ENCODE results near the gene BAHCC1.

BAHCC1 gene

GRCh38 chr17:81389585-81389984, 5.7 kb upstream of the BAHCC1 start:
- Mint-ChIP-seq H3K9me3 (no peaks in the 10 kb centered on the region), H3K4me1 (peaks cover 7% of the 10 kb centered on the region), H3K4me3 (peak overlapping the region; percentile 11), H3K36me3 (no peaks in the 10 kb centered on the region), H3K27me3 (peaks cover 35% of the 10 kb centered on the region), H3K27ac (no peak overlapping the region)

GRCh38 chr17:81390029-81390872, 5.0 kb upstream of the BAHCC1 start:
- Mint-ChIP-seq H3K27ac (no peak overlapping the region), H3K27me3 (peaks cover 33% of the 10 kb centered on the region), H3K9me3 (no peaks in the 10 kb centered on the region), H3K4me1 (peaks cover 10% of the 10 kb centered on the region), H3K36me3 (no peaks in the 10 kb centered on the region), H3K4me3 (no peak overlapping the region)

GRCh38 chr17:81390873-81391255, 4.4 kb upstream of the BAHCC1 start:
- Mint-ChIP-seq H3K27ac (no peak overlapping the region), H3K4me3 (no peak overlapping the region), H3K36me3 (no peaks in the 10 kb centered on the region), H3K9me3 (no peaks in the 10 kb centered on the region), H3K27me3 (peaks cover 33% of the 10 kb centered on the region), H3K4me1 (peaks cover 12% of the 10 kb centered on the region)

- H3K9me3 Mint-ChIP-seq, result no peaks in the 10 kb centered on the region
- H3K4me1 Mint-ChIP-seq, result peaks cover 12% of the 10 kb centered on the region
- H3K27ac Mint-ChIP-seq, result no peak overlapping the region
- no peaks in the 10 kb centered on the region for H3K36me3 Mint-ChIP-seq
- H3K4me3 Mint-ChIP-seq, result no peak overlapping the region
- H3K27me3 Mint-ChIP-seq, result peaks cover 30% of the 10 kb centered on the region
Measured at GRCh38 chr17:81391293-81391935, 3.8 kb upstream of the BAHCC1 start.

GRCh38 chr17:81391936-81392908, 3.0 kb upstream of the BAHCC1 start:
- Mint-ChIP-seq H3K4me1 (peaks cover 12% of the 10 kb centered on the region), H3K27ac (no peak overlapping the region), H3K36me3 (no peaks in the 10 kb centered on the region), H3K9me3 (no peaks in the 10 kb centered on the region), H3K4me3 (no peak overlapping the region), H3K27me3 (peaks cover 29% of the 10 kb centered on the region)

- Mint-ChIP-seq H3K4me1 (peaks cover 17% of the 10 kb centered on the region), H3K27ac (no peak overlapping the region), H3K9me3 (no peaks in the 10 kb centered on the region), H3K4me3 (no peak overlapping the region), H3K36me3 (no peaks in the 10 kb centered on the region), H3K27me3 (peaks cover 30% of the 10 kb centered on the region)
Measured at GRCh38 chr17:81392909-81393654, 2.2 kb upstream of the BAHCC1 start.

DNA sequence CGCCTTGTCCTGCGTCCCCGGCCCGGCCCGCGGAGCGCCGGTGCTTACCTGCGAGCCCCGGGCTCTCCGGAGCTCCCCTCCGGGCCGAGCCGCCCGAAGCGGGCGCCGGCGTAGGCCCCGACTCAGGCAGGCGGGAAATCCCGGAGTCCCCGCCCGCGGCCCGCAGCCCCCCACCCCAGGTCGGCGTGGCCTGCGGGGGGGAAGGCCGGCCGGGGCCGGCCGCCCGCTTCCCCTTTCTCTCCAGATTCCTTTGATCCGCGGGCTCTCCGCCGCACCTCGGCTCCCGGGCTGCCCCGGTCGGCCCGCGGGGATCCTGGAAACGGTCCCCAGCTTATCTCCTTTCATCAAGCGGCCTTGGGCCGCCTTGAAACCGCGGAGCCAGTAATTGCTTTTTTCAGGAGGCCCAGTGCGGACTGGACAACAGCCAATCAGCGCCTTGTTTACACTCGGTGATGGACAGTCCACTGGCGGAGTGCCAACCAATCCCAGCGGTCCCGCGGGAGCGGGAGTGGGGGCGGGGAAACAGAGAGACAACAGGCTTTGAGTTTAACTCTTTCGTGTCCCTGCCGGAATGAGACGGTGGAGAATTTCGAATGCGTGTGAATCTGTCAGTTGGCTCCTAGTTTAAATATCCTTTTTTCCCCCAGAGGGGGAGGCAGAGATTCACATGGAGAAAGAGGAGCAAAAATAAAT, 1.4 kb upstream of the BAHCC1 start:
- peaks cover 19% of the 10 kb centered on the region for H3K4me1 Mint-ChIP-seq
- peaks cover 32% of the 10 kb centered on the region for H3K27me3 Mint-ChIP-seq
- H3K4me3 Mint-ChIP-seq, result peak overlapping the region; percentile 33
- H3K27ac Mint-ChIP-seq, result peak overlapping the region; percentile 39
- H3K36me3 Mint-ChIP-seq, result no peaks in the 10 kb centered on the region
- no peaks in the 10 kb centered on the region for H3K9me3 Mint-ChIP-seq

DNA sequence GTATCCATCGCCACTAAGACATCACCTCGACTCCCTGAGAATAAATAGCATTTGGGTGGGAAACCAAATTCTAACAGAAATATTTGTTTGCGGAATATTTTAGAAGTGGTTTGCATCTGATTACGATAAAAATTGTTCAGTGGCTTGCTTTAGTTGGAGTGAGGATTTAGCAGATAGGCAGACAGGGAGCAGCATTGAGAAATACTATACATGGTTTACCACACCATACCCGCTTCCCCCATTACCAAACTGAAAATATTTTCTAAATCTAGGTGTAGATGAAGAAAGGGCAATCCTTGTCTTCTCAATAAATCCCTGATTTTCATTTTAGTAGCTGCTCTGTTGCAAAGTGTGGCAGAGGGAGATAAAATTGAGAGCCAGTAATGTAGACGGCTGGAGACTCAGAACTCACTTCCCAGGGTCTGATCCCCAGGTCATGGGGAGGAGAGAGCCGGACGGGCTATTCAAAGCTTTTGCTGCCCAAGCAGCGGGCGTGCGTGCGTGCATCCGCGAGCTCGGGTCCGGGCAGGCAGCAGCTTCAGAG, 808 bp upstream of the BAHCC1 start:
- H3K27ac Mint-ChIP-seq, result peak overlapping the region; percentile 39

DNA sequence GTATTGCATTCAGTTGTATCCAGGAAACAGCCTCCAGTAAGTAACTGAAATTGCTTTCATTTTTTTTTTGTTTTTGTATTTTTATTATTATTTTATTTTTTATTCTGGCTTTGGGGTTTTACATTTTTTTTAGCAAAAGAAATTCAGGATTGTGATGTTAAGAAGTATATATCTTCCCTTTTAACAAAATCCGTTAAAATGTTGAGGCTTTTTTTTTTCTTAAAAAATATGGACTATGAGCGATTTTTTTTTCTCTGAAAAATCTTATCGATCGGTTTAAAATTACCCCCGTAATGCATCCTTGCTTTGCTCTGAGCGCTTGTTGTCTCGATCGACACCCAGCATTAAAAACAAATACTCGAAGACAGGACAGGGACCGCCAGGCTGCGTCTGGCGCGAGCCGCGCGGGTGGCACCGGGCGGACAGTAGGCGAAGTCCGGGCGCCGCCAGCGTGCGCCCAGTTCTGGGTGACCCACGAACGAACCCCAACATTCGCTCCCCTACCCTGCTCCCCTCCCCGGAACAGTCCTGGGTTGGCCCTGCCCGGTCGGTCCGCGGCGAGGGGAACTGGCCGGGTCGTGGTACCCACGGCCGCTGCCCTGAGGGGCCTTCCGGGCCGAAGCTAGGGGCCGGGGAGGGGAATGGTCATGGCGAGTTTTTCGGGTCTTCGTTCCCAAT, 482 bp downstream of the BAHCC1 start:
- Mint-ChIP-seq H3K4me1 (peaks cover 26% of the 10 kb centered on the region), H3K9me3 (no peaks in the 10 kb centered on the region), H3K27ac (peak overlapping the region; percentile 70), H3K36me3 (no peaks in the 10 kb centered on the region), H3K27me3 (peaks cover 36% of the 10 kb centered on the region), H3K4me3 (no peak overlapping the region)

More for the DNA sequence above, 808 bp upstream of the BAHCC1 start:
- Mint-ChIP-seq H3K4me3 (peak overlapping the region; percentile 33), H3K9me3 (no peaks in the 10 kb centered on the region), H3K27me3 (peaks cover 34% of the 10 kb centered on the region), H3K4me1 (peaks cover 22% of the 10 kb centered on the region), H3K36me3 (no peaks in the 10 kb centered on the region)

DNA sequence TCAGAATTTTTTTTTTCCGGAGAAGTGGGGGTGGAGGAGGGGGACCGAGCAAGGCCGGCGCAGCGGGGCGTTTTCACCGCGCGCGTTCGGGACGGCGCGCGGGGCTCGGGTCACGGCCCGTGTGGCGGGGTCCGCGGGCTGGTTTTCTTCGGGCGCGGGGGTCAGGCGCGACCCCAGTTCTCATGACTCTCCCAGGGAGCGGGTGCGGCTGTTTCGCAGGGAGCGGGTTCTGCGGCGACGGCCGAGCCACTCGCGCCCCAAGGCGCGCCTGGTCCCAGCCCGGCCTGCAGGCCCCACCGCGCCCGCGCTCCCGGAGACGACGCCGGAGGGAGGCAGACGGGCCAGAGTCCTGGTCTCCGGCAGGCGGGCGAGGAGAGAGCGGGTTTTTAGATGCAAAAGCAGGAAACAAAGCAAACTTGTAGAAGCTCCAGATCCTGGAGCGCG, 1.0 kb downstream of the BAHCC1 start:
- Mint-ChIP-seq H3K9me3 (no peaks in the 10 kb centered on the region), H3K4me1 (peaks cover 26% of the 10 kb centered on the region), H3K4me3 (no peak overlapping the region), H3K27ac (no peak overlapping the region), H3K27me3 (peaks cover 40% of the 10 kb centered on the region), H3K36me3 (no peaks in the 10 kb centered on the region)

DNA sequence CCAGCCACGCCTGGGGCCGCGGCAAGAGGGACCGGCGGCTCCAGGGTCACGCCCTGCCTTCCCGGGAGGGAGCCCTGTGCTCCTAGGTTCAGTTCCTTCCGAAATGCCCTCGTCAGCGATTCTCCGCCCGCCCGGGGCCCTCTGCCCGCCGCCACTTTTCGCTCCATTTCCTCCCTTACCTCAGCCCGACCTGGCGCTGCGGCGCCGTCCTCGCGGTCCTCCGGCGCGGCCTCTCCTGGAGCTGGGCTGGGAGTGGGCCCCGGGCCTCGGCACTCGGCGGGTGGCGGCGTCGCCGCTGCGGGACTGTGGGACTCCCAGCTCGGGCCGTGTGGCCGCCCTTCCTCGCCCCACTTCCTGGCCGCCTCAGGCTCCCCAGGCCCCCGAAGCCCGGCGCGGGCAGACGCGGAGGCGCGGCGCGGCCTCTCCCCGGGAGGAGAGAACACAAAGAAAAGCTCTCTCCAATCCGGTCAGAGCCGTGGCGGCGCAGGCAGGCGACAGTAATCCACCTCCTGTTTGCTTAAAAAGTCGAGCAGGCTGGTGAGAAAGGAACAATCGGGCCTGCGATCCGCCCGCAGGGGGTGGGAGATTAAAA, 1.6 kb downstream of the BAHCC1 start:
- H3K27ac Mint-ChIP-seq, result no peak overlapping the region
- no peaks in the 10 kb centered on the region for H3K9me3 Mint-ChIP-seq
- H3K4me1 Mint-ChIP-seq, result peaks cover 26% of the 10 kb centered on the region
- peaks cover under 1% of the 10 kb centered on the region for H3K36me3 Mint-ChIP-seq
- H3K27me3 Mint-ChIP-seq, result peaks cover 38% of the 10 kb centered on the region
- peak overlapping the region; percentile 30 for H3K4me3 Mint-ChIP-seq

- H3K36me3 Mint-ChIP-seq, result peaks cover 1% of the 10 kb centered on the region
- H3K9me3 Mint-ChIP-seq, result no peaks in the 10 kb centered on the region
- H3K27me3 Mint-ChIP-seq, result peaks cover 41% of the 10 kb centered on the region
- peaks cover 26% of the 10 kb centered on the region for H3K4me1 Mint-ChIP-seq
- peak overlapping the region; percentile 67 for H3K4me3 Mint-ChIP-seq
- H3K27ac Mint-ChIP-seq, result peak overlapping the region; percentile 17
Measured at GRCh38 chr17:81397314-81398175, 2.3 kb downstream of the BAHCC1 start.
